Stimulated activated CD8-positive, alpha-beta memory T cell treated with anti-CD3 and anti-CD28 coated beads, Interleukin-12 subunit alpha, Interleukin-12 subunit beta, amount 100 ng/mL, for 24 hours (primary cell): ENCODE measurements around the gene SAFB.

Experiments
- DNase-seq: peaks from one replicate; pipeline ENCODE4 v3.0.0-alpha.2; 2020; ENCODE audit errors: extremely low read depth

The SAFB gene

GRCh38 chr19:5627395-5627904, 4.6 kb downstream of the SAFB start:
- DNase-seq = no peak

- no peak for DNase-seq
These were observed 5.6 kb downstream of the SAFB start for GRCh38 chr19:5628461-5628860.

- DNase-seq = no peak
These were observed 6.1 kb downstream of the SAFB start for GRCh38 chr19:5628919-5629481.

GRCh38 chr19:5631567-5632240, 8.8 kb downstream of the SAFB start:
- no peak for DNase-seq

- no peak for DNase-seq
These were observed 9.3 kb downstream of the SAFB start for GRCh38 chr19:5632241-5632612.

- no peak for DNase-seq
These were observed 9.8 kb downstream of the SAFB start for GRCh38 chr19:5632657-5633056.

GRCh38 chr19:5635427-5635826, 12.5 kb downstream of the SAFB start:
- DNase-seq = no peak

GRCh38 chr19:5637971-5638370, 15.1 kb downstream of the SAFB start:
- no peak for DNase-seq

GRCh38 chr19:5641171-5641570, 18.3 kb downstream of the SAFB start:
- DNase-seq = no peak

GRCh38 chr19:5642204-5642603, 19.3 kb downstream of the SAFB start:
- DNase-seq = no peak

- no peak for DNase-seq
These were observed 20.2 kb downstream of the SAFB start for GRCh38 chr19:5643060-5643459.

- DNase-seq = no peak
These were observed 21.2 kb downstream of the SAFB start for GRCh38 chr19:5644037-5644436.

GRCh38 chr19:5645409-5645808, 22.5 kb downstream of the SAFB start:
- no peak for DNase-seq

GRCh38 chr19:5646703-5647102, 23.8 kb downstream of the SAFB start:
- no peak for DNase-seq

GRCh38 chr19:5648464-5648863, 25.6 kb downstream of the SAFB start:
- DNase-seq = no peak

- DNase-seq = no peak
These were observed 28.5 kb downstream of the SAFB start for GRCh38 chr19:5651361-5651760.

GRCh38 chr19:5652261-5652660, 29.4 kb downstream of the SAFB start:
- no peak for DNase-seq

- DNase-seq = no peak
These were observed 32.0 kb downstream of the SAFB start for GRCh38 chr19:5654931-5655330.

- DNase-seq = no peak
These were observed 32.5 kb downstream of the SAFB start for GRCh38 chr19:5655412-5655811.

GRCh38 chr19:5661483-5661882, 38.6 kb downstream of the SAFB start:
- no peak for DNase-seq

GRCh38 chr19:5663904-5664303, 41.0 kb downstream of the SAFB start:
- DNase-seq = no peak

- DNase-seq = no peak
These were observed 41.6 kb downstream of the SAFB start for GRCh38 chr19:5664515-5664914.

GRCh38 chr19:5665781-5666513, 43.1 kb downstream of the SAFB start:
- no peak for DNase-seq
